Stimulated activated CD8-positive, alpha-beta memory T cell treated with anti-CD3 and anti-CD28 coated beads, Interleukin-4, amount 100 ng/mL, for 48 hours (primary cell): ENCODE measurements around the gene KPNA5.
A peak's percentile ranks its signal among the peaks of the same experiment; 100 is the strongest.
"Not testable (repeated sequence)": the region's sequence is repeated elsewhere in the genome, so short reads cannot be mapped to it uniquely, and the experiment has no call there.

Source experiments
- DNase-seq: peaks from one replicate; pipeline ENCODE4 v3.0.0-alpha.2; 2020

Gene KPNA5

GRCh38 chr6:116705917-116706316 is 24.9 kb downstream of the KPNA5 start:
- no peak for DNase-seq

- DNase-seq: no peak
Observed at GRCh38 chr6:116714296-116714695, 33.3 kb downstream of the KPNA5 start.

GRCh38 chr6:116714761-116715160 is 33.8 kb downstream of the KPNA5 start:
- DNase-seq: no peak

GRCh38 chr6:116726947-116727346 is 45.9 kb downstream of the KPNA5 start:
- DNase-seq: no peak

GRCh38 chr6:116730513-116730912 is 49.5 kb downstream of the KPNA5 start:
- no peak for DNase-seq

GRCh38 chr6:116737004-116737403 is 56.0 kb downstream of the KPNA5 start:
- DNase-seq: no peak

- DNase-seq: not testable (repeated sequence)
Observed at GRCh38 chr6:116740486-116740885, 59.5 kb downstream of the KPNA5 start.

GRCh38 chr6:116741571-116741970 is 60.6 kb downstream of the KPNA5 start:
- no peak for DNase-seq

- DNase-seq: no peak
Observed at GRCh38 chr6:116745176-116745575, 64.2 kb downstream of the KPNA5 start.

GRCh38 chr6:116761779-116762178 is 80.8 kb downstream of the KPNA5 start:
- DNase-seq: no peak

- no peak for DNase-seq
Observed at GRCh38 chr6:116762235-116762634, 81.2 kb downstream of the KPNA5 start.

GRCh38 chr6:116763048-116763447 is 82.0 kb downstream of the KPNA5 start:
- DNase-seq: no peak

- no peak for DNase-seq
Observed at GRCh38 chr6:116763906-116764628, 83.1 kb downstream of the KPNA5 start.

GRCh38 chr6:116764629-116764960 is 83.6 kb downstream of the KPNA5 start:
- no peak for DNase-seq

GRCh38 chr6:116764961-116765841 is 84.2 kb downstream of the KPNA5 start, which contains the start of gene FAM162B:
TSS of gene FAM162B (minus strand) at chr6:116765719. CDS start at chr6:116765576, 143 bp downstream.
- DNase-seq: peak; percentile 25

GRCh38 chr6:116766506-116767176 is 85.6 kb downstream of the KPNA5 start:
- DNase-seq: no peak

GRCh38 chr6:116767715-116768114 is 86.7 kb downstream of the KPNA5 start:
- no peak for DNase-seq

GRCh38 chr6:116772450-116772849 is 91.4 kb downstream of the KPNA5 start:
- DNase-seq: no peak

GRCh38 chr6:116773886-116774285 is 92.9 kb downstream of the KPNA5 start:
- no peak for DNase-seq

GRCh38 chr6:116779573-116780164 is 98.7 kb downstream of the KPNA5 start:
- DNase-seq: no peak

- DNase-seq: no peak
Observed at GRCh38 chr6:116783852-116784251, 102.8 kb downstream of the KPNA5 start.
